Midbrain (tissue), 1 donor: ENCODE data around the gene SALL1.

Experiments used
- DNase-seq: peaks from one replicate; lab custom pipeline; 2025; lab: John Stamatoyannopoulos, UW

The SALL1 gene

DNA sequence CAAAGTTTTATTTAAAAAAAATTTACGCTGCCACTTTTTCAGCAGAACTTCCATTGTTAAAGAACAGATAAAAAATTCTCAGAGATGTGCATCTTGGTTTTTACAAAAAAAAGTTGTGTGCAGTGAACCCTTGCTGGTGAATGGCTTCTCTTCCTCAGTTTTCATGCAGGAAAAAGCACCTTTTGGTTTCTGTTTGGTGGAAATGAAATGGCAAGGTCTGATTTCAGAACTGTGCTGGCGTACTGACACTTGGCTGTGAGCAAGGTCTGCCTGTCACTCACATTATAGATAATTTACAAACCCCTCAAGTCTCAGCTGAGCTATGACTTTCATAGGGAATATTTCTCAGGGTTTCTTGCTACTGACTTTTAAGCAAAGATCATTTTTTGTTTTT is 5.7 kb upstream of the SALL1 start:
- DNase-seq: no peak

DNA sequence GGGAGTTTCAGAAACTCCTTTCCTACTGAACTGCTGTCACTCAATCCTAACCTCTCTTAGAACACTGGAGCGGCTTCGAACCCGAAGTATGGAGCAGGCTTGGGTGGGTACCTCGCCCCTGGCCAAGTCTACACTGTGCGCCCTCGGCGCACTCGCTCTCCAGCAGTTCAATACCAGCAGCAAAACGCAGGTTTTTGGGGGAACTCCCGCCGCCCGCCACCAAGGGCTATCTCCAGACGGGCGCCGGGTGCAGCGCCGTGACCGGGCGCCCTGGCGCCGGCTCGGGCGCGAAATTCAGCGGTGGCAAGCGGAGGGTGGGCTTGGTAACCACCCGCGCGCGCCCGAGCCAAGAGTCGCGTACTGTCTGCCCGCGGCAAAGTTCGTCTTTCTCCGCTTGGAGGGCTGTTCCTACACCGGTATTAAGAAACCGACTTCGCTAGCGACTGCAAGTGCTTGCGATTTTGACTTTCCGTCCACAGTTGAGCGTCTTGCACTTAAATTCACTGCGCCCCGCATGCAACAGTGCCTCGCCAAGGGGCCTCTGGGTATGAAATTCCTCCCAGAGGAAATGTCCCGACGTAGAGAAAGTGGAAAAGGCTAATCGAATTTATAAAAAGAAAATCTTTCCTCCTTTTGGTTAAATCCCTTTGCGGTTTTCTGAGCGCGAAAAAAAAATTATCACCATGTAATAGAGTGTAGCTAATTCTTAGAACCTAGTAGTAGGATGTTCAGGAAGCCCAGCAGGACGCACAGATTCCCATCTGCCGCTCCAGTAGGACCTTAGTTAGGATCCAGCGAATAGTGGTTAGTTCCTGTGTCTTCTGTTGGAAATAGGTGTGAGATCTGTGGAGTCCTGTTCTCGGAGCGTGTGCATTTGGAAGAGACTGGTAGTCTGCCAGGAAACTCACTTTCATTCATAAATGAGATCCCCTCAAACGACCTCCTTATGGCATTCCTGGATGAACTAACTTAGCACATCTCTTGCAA is 5.0 kb upstream of the SALL1 start:
- DNase-seq: peak; percentile 40

DNA sequence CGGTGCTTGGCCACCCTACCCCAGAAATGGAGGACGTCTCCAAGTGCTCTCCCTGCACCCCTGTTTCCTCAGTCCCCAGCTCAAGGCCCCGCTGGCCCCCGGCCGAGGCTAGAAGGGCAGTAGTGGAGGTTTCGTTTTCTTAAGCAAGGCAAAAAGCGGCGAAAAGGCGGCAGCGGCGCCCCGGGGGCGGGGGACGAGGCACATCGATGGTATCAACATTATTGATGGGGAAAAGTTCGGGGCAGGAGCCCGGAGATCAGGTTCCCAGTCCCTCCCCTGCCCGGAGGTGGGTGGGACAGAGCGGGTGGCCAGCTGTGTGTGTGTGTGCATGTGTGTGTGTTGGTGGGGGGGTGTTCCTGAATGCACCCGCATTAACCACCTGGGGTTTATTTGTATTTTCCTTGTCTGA is 4.1 kb upstream of the SALL1 start:
- DNase-seq: no peak

DNA sequence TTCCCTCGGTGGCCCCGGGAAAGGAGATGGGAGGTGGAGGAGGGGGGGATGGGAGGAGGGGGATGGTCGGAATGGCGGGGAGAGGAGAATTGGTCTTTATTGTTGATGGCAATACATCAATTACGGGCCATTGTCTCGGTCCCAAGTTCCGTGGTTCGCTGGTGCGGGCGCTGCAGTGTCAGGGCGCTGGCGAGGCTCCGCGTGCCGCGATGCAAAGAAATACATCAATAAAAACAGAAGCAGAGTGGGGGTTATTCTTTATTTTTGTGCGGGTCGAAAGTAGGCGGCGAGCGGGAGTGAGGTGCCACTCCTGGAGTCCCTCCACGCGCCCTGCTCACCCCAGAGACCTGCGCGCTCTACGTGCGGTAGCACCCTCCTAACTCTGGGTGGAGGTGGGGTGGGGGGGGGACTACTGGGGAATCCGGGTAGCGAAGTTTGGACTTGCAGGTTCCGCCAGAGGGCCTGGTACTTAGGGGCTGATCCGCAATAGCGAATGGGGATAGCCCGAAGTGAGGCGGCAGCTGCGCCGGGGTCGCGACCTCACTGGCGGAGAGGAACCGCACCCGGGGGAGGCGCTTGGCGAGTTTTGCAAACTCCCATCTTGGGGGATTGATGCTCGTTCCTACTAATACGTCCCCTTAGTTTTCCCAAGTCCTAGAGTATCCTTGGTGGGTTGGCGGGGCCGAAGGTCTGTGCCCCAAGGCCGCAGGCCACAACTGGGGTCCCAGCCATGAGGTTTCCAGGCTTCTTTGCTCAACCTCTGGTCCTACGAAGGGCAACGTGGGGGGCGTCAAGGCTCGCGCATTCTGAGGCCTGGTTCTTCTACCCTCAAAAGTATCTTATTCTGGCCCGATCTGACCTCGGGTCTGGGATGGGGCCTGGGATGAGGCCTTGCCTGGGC is 3.5 kb upstream of the SALL1 start:
- DNase-seq: peak; percentile 26

DNA sequence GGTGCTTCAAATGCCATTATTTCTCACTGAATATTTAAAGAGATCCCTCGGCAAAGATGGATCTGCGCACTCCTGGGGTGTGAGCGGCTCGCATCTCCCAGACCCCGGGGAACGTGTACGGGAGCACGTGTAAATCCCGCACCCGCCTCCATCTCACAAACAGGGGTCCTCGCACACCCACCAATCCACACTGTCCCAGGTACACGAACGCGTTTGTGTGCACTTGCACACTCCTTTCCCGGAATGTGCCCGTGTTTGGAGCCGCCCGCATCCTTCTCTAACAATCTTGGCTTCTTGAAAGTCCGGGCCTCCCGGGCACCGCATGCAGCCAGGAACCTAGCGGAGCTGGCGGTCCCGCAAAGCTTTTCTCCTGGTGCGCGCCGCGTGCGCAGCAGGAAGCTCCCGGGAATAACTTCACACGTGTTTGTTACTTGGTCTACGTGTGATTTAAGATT is 2.5 kb upstream of the SALL1 start:
- peak; percentile 48 for DNase-seq

DNA sequence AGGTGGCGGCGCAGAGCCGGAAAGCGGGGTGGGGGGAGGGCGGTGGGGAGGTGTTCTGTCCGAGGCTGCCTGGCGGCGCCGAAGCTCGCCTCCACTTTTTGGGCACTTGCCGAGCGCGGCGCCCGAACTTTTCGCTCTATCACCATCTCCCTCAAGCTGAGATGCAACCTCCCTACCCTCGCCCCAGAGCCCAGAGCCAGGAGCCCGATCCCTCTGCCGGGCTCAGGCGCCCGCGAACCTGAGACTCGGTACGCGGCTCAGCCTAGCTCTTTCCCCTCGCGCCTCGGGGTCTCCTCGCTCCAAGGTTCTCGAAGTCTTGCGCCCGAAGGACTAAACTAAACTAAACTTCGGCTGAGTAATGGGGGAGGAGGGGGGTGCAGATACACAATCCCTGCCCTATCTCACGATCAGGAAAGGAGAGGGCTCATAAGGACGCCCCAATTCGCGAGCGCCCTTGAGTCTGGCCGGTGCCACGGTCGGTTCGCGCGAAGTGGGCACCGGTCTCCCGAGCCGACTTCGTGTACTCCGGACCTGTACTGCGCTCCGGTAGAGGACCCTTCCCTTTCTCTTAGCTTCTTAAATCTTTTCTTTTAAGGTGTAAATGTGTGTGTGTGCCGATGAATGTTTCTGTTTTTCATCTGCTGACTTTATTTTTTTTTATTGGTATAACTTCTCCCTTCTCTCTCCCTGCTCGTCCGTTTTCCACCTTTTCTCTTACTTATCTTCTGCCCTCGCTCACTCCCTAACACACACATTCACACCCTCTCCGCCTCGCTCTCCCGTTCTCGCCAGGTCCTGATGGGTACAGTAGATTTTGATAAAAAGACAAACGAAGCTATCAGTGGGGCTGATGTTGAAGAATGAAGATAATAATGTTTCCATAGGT is 1.9 kb upstream of the SALL1 start:
- peak; percentile 87 for DNase-seq

DNA sequence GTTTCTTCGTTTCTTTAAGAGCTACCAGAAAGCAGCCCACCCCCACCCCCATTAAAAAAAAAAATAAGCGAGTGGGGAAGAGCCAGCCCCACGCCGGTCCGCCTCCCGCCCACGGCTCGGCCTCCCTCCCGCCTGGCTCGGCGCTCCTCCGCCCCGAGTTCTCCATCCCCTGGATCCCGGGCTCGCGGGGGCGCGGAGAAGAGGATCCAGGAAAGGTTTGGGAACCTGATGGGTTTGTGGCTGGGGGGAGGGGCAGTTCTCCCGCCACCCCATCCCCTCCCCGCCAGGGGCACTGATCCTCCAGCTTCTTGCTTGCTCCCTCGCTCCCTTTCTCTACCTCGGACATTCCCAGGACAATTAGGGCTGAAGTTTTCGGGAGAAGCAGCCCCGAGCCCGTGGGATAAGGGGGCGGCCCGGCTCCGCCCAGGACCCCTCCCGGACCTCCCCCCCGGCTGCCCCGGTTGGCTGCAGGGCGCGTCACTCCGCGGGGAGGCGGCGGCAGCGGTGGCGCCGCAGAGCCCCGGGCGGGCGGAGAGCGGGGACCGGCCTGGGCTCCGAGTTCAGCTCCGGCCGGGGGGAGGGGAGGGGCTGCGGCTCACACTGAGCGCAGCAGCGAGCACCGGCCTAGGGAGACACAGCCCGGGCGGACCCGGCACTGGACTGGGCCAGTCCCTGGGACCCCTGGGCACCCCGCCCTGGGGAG is 1.0 kb upstream of the SALL1 start:
- DNase-seq: peak; percentile 95

DNA sequence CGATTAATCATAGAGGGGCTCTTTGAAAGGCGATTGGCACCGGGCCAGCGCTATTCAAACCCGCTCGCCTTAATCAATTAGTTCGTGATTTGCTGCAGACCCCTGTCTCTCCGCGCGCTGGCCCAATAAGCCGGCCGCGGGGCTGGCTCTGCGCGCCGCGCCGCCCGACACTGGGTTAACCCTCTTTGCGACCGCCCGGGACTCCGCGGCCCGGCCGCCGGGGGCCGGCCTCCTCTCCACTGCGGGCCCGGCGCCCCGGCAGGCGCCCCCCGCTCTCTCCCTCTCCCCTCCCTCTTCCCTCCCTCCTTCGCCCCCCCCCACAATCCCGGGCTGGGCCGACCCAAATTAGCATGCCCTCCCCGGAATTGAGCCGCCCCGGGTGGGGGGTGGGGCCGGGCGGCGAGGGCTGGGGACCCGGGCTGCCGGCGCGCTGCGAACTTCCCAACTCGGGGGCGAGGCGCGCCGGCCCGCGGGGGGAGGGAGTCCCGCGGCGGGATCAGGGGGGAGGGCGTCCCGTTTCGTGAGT is 428 bp upstream of the SALL1 start:
- DNase-seq: peak; percentile 91

DNA sequence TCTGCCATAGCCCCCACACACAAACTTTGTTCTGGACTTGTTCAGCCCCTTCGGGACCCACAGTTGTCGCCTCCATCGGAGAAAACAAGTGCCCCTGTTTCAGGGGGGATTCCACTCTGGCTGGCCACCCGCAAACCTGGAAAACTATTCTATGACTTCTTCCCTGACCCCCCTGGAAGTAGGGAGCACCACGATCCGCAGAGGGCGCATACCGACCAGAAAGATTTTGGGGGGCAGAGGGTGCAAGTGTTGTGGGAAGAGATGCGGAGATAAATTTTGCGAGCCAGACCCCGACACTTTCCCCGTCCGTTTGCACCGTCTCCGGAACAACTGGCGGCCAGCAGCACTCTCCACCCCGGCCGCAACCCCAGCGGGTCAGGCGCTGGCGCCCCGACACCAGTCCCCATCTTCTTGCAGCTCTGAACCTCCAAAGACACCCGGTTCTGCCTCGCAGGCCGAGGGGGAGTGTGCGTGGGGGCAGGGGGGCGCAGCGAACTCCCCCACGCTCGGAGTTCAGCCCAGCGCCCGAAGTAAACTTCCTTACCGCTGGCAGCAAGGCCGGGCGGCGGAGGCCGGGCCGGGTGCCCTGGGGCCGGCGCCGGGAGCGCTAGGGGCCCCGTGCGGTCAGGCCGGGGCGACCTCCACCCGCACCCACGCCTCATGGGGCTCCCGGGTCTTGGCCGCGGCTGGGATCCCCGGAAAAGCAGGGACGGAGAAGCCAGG is 744 bp downstream of the SALL1 start:
- DNase-seq: no peak

DNA sequence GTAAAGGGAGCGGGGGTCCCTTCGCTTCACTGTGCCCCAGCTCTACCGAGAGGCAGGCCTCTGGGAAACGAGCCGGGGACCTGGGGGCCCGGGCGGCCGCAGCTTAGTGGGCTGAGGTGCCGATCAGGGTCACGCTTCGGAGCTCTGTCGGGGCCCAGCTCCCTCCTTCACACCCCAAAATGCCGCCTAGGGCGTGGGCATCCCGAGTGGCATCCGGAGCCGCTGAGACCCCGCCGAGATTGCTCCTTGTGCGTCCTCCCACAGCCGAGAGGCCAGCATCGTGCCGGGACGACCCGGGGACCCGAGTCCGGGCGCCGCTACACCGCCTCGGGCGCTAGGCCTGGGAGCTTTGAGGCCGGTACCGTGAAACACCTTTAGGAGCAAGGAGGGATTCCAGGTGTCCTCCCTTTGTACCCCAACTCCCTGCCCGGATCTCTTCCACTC is 1.3 kb downstream of the SALL1 start:
- DNase-seq: no peak

DNA sequence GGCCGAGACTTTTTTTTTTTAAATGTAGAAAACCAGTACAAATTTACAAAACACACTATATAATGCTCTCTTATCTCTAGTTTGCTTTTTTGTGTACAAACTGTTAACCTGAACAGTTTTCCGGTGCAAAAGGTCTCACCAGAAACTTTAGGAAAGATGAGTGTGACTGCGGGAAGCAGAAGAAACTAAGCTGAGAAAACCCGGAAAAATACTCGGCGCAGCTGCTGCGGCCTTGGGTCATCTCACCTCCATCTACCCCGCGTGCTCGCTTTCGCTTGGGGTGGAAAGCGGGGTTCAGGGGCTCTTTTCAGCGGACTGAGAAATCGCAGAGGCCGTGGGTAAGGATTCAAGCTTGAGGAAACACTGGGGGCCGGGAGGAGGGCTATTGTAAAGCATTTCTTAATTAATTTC is 1.8 kb downstream of the SALL1 start:
- peak; percentile 33 for DNase-seq

DNA sequence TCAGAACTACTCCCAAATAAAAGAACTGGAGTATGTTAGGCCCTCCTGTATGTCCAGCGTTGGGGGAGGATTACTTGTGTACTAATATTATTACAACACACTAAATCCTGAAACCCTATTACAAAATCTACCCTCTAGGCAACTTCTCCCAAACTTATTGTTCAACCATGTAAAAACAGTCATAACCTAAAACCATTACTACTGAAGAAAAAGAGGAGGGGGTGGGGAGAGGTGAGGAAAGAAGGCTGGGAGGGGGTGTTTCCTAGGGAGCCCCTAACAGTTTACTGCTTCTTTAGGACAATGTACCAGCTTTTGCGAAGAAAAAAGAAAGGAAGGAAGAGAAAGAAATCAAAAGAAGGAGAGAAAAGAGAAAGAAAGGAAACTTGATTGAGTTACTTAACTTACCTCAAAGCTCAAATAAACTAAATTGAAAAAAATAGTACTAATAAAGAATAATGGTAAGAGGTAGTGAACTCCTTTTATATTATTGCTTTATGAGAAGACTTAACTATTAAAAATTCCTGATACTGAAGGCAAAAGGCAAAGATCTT is 2.3 kb downstream of the SALL1 start:
- DNase-seq: peak; percentile 64

DNA sequence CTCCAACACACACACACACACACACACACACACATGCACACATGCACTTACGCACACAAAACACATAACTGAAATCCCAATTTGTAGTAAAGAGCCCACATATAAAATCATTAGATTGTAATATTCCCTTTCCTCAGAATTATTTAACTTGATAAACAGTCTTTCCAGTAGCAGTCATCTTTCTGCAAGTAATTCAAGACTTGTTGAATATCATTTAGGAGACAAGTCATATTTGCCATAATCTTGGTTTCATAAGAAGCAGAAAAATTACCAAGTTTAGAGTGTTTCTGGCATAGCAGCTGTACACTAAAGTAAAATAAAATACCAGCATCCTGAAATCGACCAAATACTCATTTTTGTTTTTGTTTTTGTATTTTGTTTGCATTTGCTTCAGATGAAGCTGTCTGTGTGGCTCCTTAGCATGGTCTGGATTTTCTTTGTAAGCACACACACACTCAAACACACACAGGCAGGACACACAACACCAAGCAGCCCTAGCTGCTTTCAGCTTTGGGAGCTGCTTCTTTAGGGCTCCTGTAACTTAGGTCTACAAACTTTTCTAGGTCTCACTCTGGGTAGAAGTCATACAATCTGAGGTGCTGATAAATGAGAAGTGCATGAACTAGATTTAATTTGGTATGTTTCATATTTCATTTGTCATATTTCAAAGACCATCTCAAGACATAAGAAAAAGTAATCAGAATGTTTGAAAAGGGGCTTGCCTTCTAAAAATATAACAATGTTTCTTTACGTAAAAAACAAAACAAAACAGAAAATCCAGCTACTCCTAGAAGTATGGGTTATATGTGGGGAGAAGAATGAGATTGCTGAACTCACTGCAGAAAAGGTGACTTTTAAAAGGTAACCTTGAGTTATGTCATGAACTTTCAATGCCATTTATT is 3.0 kb downstream of the SALL1 start:
- DNase-seq: peak; percentile 30

DNA sequence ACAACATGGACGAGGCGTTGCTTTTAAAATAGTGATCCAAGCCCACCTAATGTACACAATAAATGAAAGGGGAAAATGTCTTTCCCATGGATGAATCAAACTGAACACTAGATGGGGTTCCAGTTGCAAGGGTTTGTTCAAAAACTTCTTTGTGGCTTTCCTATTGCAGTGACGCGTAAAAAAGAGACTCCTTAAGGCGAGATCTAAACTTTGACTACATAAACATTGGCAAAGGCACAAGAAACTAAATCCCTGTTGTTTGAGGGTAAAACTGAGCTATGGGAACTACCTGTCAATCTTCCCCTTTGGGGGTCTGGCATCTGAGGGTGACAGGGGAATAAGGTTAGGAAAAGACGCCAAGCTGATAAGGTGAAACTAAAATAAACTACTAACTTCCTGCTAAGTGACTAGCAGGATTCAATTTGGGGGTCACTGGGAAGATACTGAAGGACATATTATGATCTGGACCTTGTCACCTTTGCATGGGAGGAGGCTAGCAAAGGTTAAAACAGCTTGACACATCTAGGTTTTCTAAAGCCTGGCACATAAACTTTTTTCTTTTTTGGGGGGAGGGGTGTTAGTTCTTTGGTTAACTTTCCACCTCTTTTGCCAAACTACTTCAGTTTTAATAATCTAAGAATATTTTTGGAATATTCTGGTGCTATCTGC is 4.7 kb downstream of the SALL1 start:
- DNase-seq: peak; percentile 45

DNA sequence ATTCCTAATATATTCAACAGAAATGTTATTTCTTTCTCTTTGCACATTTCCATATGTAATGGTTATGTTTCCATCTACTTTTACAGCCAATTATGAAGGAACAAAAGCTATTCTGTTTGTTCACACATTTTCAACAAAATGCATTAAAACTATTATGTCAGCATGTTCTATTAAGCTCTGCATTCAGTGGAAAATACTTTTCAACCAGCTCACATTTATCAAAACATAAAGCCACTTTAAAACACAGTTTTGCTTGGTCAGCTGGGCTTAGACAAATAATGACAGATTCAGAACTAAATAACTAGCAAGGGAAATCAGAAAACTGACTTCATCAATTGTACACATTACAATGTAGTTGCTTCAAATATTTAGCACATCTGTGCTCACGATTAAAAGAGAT is 6.9 kb downstream of the SALL1 start:
- DNase-seq: no peak

DNA sequence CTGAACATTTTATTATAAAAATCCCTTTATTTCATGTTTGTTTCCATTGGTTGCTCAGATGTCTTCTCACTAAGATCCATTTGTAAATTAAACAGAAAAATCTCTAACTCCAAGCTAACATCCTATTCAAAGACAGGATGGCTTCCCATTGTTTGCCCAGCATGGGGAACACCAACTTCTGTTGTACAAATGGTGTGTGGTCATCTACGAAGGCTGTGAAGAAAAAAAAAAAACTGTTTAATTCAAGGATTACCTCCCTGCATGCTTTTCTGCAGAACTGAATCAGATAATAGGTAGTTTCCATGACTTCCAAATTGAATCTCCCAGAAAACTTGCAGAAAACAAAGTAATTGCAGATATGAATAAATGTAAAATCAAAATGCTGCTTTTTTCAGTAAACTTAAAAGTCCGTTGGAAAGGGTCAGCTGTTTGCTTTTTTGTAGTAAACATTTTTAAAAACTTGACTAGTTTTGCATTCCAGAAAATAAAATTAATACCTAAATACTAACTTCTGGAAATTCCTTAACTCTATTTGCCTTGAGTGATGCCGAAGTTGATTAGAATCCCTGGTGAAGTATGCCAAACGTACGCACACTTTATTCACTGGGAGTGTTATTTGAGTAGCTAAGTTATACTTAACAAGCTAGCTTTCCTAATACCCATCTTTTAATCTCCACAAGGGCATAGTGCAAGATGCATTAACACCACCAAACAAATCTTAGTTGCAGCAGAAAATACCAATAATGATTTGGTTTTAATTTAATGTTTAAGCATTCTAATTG is 7.7 kb downstream of the SALL1 start:
- no peak for DNase-seq

DNA sequence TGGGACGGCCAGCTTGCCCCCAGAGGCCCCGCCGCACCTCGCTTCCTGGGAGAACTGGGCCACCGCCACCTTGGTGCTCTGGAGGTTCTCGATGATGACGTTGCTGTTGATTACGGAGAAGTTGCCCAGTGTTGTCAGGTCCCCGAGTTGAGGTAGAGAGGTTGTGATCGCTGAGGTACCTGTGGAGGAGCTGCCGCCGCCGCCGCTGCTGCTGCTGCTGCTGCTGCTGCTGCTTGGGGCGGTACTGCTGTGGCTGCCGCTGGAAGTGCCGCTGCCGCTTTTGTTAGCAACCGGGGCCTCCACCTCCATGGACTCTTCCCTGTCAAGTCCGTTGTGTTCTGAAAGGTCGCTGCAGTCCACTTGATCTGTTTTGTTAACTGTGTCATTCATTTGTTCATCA is 9.5 kb downstream of the SALL1 start:
- DNase-seq: no peak
